IPS DF 6.9 (cell line): ENCODE data around the gene FXYD2.

Experiments used
- DNase-seq: peaks from one replicate; pipeline ENCODE4 v3.0.0-alpha.2; 2013; ENCODE audit warnings: low read depth, low spot score
- H3K27ac ChIP-seq: one replicate; pipeline ENCODE4 v1.5.1; 2013; ENCODE audit warnings: low read length, control low read depth
- H3K27me3 ChIP-seq: 2 replicates; pipeline ENCODE4 v1.6.1; 2013; ENCODE audit warnings: mild to moderate bottlenecking, low read length; ENCODE audit not compliant: control insufficient read depth, insufficient read depth
- H3K36me3 ChIP-seq: 2 replicates; pipeline ENCODE4 v1.6.1; 2013; ENCODE audit warnings: low read length; ENCODE audit not compliant: control insufficient read depth, insufficient read depth
- H3K4me1 ChIP-seq: 2 replicates; pipeline ENCODE4 v1.6.1; 2013; ENCODE audit warnings: low read length; ENCODE audit not compliant: control insufficient read depth, insufficient read depth
- H3K4me3 ChIP-seq: 2 replicates; pipeline ENCODE4 v1.5.1; 2013; ENCODE audit warnings: mild to moderate bottlenecking, low read length
- H3K9me3 ChIP-seq: 2 replicates; pipeline ENCODE4 v1.6.1; 2013; ENCODE audit warnings: low read length, inconsistent platforms; ENCODE audit not compliant: control insufficient read depth, insufficient read depth
- WGBS: extraction: QIAGEN DNeasy Blood & Tissue Kit; methylation state at CpG from one replicate; pipeline ENCODE4 v1.1.7; 2013; ENCODE audit warnings: mixed read lengths, missing lambda C conversion rate; ENCODE audit not compliant: insufficient read length, insufficient coverage; 5-methylcytosine and 5-hydroxymethylcytosine counted together

The FXYD2 gene

GRCh38 chr11:117841551-117842031 lies 17.0 kb upstream of the FXYD2 start:
- Histone ChIP-seq H3K36me3 (no peaks in the 10 kb centered on the region), H3K27me3 (no peaks in the 10 kb centered on the region), H3K4me3 (no peak overlapping the region), H3K27ac (no peak overlapping the region), H3K4me1 (no peaks in the 10 kb centered on the region), H3K9me3 (no peaks in the 10 kb centered on the region)
- no peak for DNase-seq
- no CpG with 5 or more reads among the region's 7 CpGs for WGBS

- Histone ChIP-seq H3K27ac (no peak overlapping the region), H3K4me3 (no peak overlapping the region), H3K36me3 (no peaks in the 10 kb centered on the region), H3K4me1 (no peaks in the 10 kb centered on the region), H3K9me3 (no peaks in the 10 kb centered on the region), H3K27me3 (no peaks in the 10 kb centered on the region)
- no peak for DNase-seq
- WGBS = no CpG with 5 or more reads among the region's 11 CpGs
These were observed 16.5 kb upstream of the FXYD2 start for GRCh38 chr11:117840881-117841550.

GRCh38 chr11:117839936-117840813 lies 15.6 kb upstream of the FXYD2 start:
- Histone ChIP-seq H3K4me3 (no peak overlapping the region), H3K27me3 (no peaks in the 10 kb centered on the region), H3K27ac (no peak overlapping the region), H3K36me3 (no peaks in the 10 kb centered on the region), H3K4me1 (no peaks in the 10 kb centered on the region), H3K9me3 (no peaks in the 10 kb centered on the region)
- DNase-seq = no peak
- no CpG with 5 or more reads among the region's 10 CpGs for whole genome bisulfite sequencing

- no peak overlapping the region for H3K27ac ChIP-seq
- no peak for DNase-seq
- no peaks in the 10 kb centered on the region for H3K4me1 ChIP-seq
- no peaks in the 10 kb centered on the region for H3K27me3 ChIP-seq
- H3K4me3 ChIP-seq = no peak overlapping the region
- H3K36me3 ChIP-seq = no peaks in the 10 kb centered on the region
- no peaks in the 10 kb centered on the region for H3K9me3 ChIP-seq
- WGBS = no CpG with 5 or more reads among the region's 7 CpGs
These were observed 14.9 kb upstream of the FXYD2 start for GRCh38 chr11:117839380-117839881.

- no peaks in the 10 kb centered on the region for H3K27me3 ChIP-seq
- H3K36me3 ChIP-seq = no peaks in the 10 kb centered on the region
- H3K4me3 ChIP-seq = no peak overlapping the region
- no CpG with 5 or more reads among the region's 8 CpGs for WGBS
- no peaks in the 10 kb centered on the region for H3K9me3 ChIP-seq
- no peak for DNase-seq
- no peak overlapping the region for H3K27ac ChIP-seq
- no peaks in the 10 kb centered on the region for H3K4me1 ChIP-seq
These were observed 14.4 kb upstream of the FXYD2 start for GRCh38 chr11:117838901-117839300.

- H3K27me3 ChIP-seq = no peaks in the 10 kb centered on the region
- no peaks in the 10 kb centered on the region for H3K9me3 ChIP-seq
- WGBS = no CpG with 5 or more reads among the region's 8 CpGs
- no peak for DNase-seq
- no peaks in the 10 kb centered on the region for H3K36me3 ChIP-seq
- no peak overlapping the region for H3K4me3 ChIP-seq
- H3K27ac ChIP-seq = no peak overlapping the region
- no peaks in the 10 kb centered on the region for H3K4me1 ChIP-seq
These were observed 13.2 kb upstream of the FXYD2 start for GRCh38 chr11:117837791-117838190.

GRCh38 chr11:117837070-117837776 lies 12.7 kb upstream of the FXYD2 start:
- Histone ChIP-seq H3K27ac (no peak overlapping the region), H3K4me1 (no peaks in the 10 kb centered on the region), H3K9me3 (no peaks in the 10 kb centered on the region), H3K27me3 (no peaks in the 10 kb centered on the region), H3K4me3 (no peak overlapping the region), H3K36me3 (no peaks in the 10 kb centered on the region)
- DNase-seq = no peak
- no CpG with 5 or more reads among the region's 18 CpGs for WGBS

- H3K36me3 ChIP-seq = no peaks in the 10 kb centered on the region
These were observed 11.8 kb upstream of the FXYD2 start for GRCh38 chr11:117836077-117836960.

GRCh38 chr11:117835576-117835975 lies 11.0 kb upstream of the FXYD2 start:
- Histone ChIP-seq H3K27me3 (no peaks in the 10 kb centered on the region), H3K4me1 (no peaks in the 10 kb centered on the region), H3K27ac (no peak overlapping the region), H3K36me3 (no peaks in the 10 kb centered on the region), H3K4me3 (no peak overlapping the region), H3K9me3 (no peaks in the 10 kb centered on the region)
- no CpG with 5 or more reads among the region's 8 CpGs for WGBS
- no peak for DNase-seq

More at GRCh38 chr11:117836077-117836960, 11.8 kb upstream of the FXYD2 start:
- H3K27me3 ChIP-seq = no peaks in the 10 kb centered on the region
- no peak overlapping the region for H3K27ac ChIP-seq
- H3K4me1 ChIP-seq = no peaks in the 10 kb centered on the region
- no CpG with 5 or more reads among the region's 14 CpGs for WGBS
- H3K4me3 ChIP-seq = no peak overlapping the region
- no peaks in the 10 kb centered on the region for H3K9me3 ChIP-seq
- no peak for DNase-seq
